ENCODE results near the gene KLHL7. TPM values are rescaled to one million over a fixed set of nuclear protein-coding genes. Genes with fewer than 3 reads are reported as not detected.

Gene KLHL7
- total RNA-seq, 1 experiment from 2014 or later: 35.8 TPM

DNA sequence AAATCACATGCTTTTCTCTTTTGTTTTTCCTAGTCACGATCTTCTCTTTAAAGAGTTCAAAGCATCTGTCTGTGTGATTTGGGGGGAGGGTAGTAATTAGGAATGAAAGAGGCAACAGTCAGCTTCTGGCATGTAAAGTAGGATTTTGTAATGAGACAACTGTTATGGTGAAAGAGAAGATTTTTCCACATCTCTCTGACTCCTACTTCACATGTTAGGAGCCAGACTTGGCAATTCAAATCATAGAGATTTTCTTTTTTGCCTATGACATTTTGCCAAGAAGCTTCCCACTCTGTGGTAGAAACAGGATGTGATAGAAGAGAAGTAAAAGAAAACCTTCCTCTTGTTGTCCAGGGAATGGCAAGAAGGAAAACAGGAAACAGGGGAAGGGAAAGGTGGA, 38.3 kb upstream of the KLHL7 start:
- Histone ChIP-seq H3K4me3 (ENCODE audit: low read depth, low read length) (no peak overlapping the region), H3K9me3 (no peaks in the 10 kb centered on the region), H3K4me1 (no peaks in the 10 kb centered on the region), H3K27me3 (replicated peaks; ENCODE audit: control insufficient read depth, insufficient read depth, low read length) (no peaks in the 10 kb centered on the region), H3K36me3 (ENCODE audit: control insufficient read depth, insufficient read depth, low read length) (no peaks in the 10 kb centered on the region)
- Mint-ChIP-seq H3K27me3 (ENCODE audit: insufficient read depth, unreplicated experiment) (no peaks in the 10 kb centered on the region), H3K4me1 (ENCODE audit: low read depth, unreplicated experiment) (no peaks in the 10 kb centered on the region), H3K9me3 (ENCODE audit: unreplicated experiment) (no peaks in the 10 kb centered on the region), H3K36me3 (ENCODE audit: insufficient read depth, unreplicated experiment) (no peaks in the 10 kb centered on the region), H3K27ac (ENCODE audit: unreplicated experiment) (no peak overlapping the region), H3K4me3 (ENCODE audit: unreplicated experiment) (no peak overlapping the region)
- no peak for TF ChIP-seq CTCF (IDR thresholded peaks at IDR 0.05; ENCODE audit: insufficient read depth in 1 of 2, low read depth in 1 of 2, low read length in 1 of 2, severe bottlenecking in 1 of 2, unreplicated experiment in 1 of 2)
- no TSS peak for BruUV-seq (replicated peaks)
- CTCF ChIA-PET: no interaction called here
- DNase-seq: no peak
- intact Hi-C loops (cut with micrococcal nuclease; ENCODE audit: unreplicated experiment): no loop called here
- POLR2A ChIA-PET: no interaction called here

DNA sequence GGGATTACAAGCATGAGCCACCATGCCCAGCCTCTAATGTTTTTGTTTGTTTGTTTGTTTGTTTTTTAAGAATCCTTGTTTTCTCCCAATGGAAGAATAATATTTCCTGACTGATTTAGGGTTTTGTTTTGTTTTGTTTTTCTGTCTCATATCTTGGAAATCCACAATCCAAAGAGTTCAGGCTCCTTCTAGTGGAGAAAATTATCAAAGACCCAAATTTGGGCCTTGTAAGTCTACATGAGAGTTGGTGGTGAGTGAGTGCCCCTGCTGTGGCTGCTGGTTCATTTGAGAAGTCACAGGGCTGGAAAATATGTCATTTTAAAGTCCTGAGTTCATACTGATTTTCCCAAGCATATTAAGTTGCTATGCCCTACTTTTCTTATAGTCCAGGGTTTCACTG, 33.5 kb upstream of the KLHL7 start:
- H3K27me3 Mint-ChIP-seq (ENCODE audit: insufficient read depth, unreplicated experiment): no peaks in the 10 kb centered on the region
- no peaks in the 10 kb centered on the region for H3K27me3 ChIP-seq (replicated peaks; ENCODE audit: control insufficient read depth, insufficient read depth, low read length)
- no peak overlapping the region for H3K4me3 Mint-ChIP-seq (ENCODE audit: unreplicated experiment)
- ChIA-PET CTCF (interaction anchor here (1.8 kb wide), 1 partner anchor 14 kb away, joined by 5 read pairs; no protein-coding TSS in a partner anchor), POLR2A (no interaction called here)
- H3K4me3 ChIP-seq (ENCODE audit: low read depth, low read length): no peak overlapping the region
- no peak for DNase-seq
- peak in 1 of 2 experiments; percentile 23 for TF ChIP-seq CTCF (IDR thresholded peaks at IDR 0.05; ENCODE audit: insufficient read depth in 1 of 2, low read depth in 1 of 2, low read length in 1 of 2, severe bottlenecking in 1 of 2, unreplicated experiment in 1 of 2)
- peaks cover 29% of the 10 kb centered on the region for H3K4me1 ChIP-seq
- no peak overlapping the region for H3K27ac Mint-ChIP-seq (ENCODE audit: unreplicated experiment)
- intact Hi-C loops (cut with micrococcal nuclease; ENCODE audit: unreplicated experiment): no loop called here
- peaks cover 35% of the 10 kb centered on the region for H3K4me1 Mint-ChIP-seq (ENCODE audit: low read depth, unreplicated experiment)
- BruUV-seq (replicated peaks): no TSS peak
- no peaks in the 10 kb centered on the region for H3K9me3 ChIP-seq
- H3K36me3 ChIP-seq (ENCODE audit: control insufficient read depth, insufficient read depth, low read length): no peaks in the 10 kb centered on the region
- no peaks in the 10 kb centered on the region for H3K9me3 Mint-ChIP-seq (ENCODE audit: unreplicated experiment)
- no peaks in the 10 kb centered on the region for H3K36me3 Mint-ChIP-seq (ENCODE audit: insufficient read depth, unreplicated experiment)

GRCh38 chr7:23072922-23073321, 32.7 kb upstream of the KLHL7 start:
- no TSS peak for BruUV-seq (replicated peaks)
- Histone ChIP-seq H3K27me3 (replicated peaks; ENCODE audit: control insufficient read depth, insufficient read depth, low read length) (no peaks in the 10 kb centered on the region), H3K4me1 (peaks cover 33% of the 10 kb centered on the region), H3K36me3 (ENCODE audit: control insufficient read depth, insufficient read depth, low read length) (no peaks in the 10 kb centered on the region), H3K4me3 (ENCODE audit: low read depth, low read length) (no peak overlapping the region), H3K9me3 (no peaks in the 10 kb centered on the region)
- H3K27ac Mint-ChIP-seq (ENCODE audit: unreplicated experiment): no peak overlapping the region
- CTCF ChIA-PET: interaction anchor here (0.6 to 1.8 kb wide), 2 partner anchors 13 to 25 kb away, joined by 3 to 5 read pairs; no protein-coding TSS in a partner anchor
- H3K27me3 Mint-ChIP-seq (ENCODE audit: insufficient read depth, unreplicated experiment): no peaks in the 10 kb centered on the region
- peaks cover 41% of the 10 kb centered on the region for H3K4me1 Mint-ChIP-seq (ENCODE audit: low read depth, unreplicated experiment)
- POLR2A ChIA-PET: no interaction called here
- H3K36me3 Mint-ChIP-seq (ENCODE audit: insufficient read depth, unreplicated experiment): no peaks in the 10 kb centered on the region
- no peak for DNase-seq
- no peaks in the 10 kb centered on the region for H3K9me3 Mint-ChIP-seq (ENCODE audit: unreplicated experiment)
- no peak for TF ChIP-seq CTCF (IDR thresholded peaks at IDR 0.05; ENCODE audit: insufficient read depth in 1 of 2, low read depth in 1 of 2, low read length in 1 of 2, severe bottlenecking in 1 of 2, unreplicated experiment in 1 of 2)
- no peak overlapping the region for H3K4me3 Mint-ChIP-seq (ENCODE audit: unreplicated experiment)
- intact Hi-C loops (cut with micrococcal nuclease; ENCODE audit: unreplicated experiment): no loop called here
